ENCODE data around the gene CDC40.

Gene CDC40

GRCh38 chr6:110198561-110198960 lies 18.3 kb downstream of the CDC40 start:
- H4K20me1 ChIP-seq (ENCODE audit: insufficient read depth, low read length) = no peaks in the 10 kb centered on the region
- H3K4me3 ChIP-seq (ENCODE audit: low read depth, low read length, poor library complexity, severe bottlenecking) = no peak overlapping the region
- H3K4me1 ChIP-seq (ENCODE audit: insufficient read depth, low read length, severe bottlenecking) = peaks cover 14% of the 10 kb centered on the region
- no peaks in the 10 kb centered on the region for H3F3A ChIP-seq (ENCODE audit: insufficient read depth, low read length)
- H3K36me3 ChIP-seq (ENCODE audit: insufficient read depth, low read length) = peaks cover 39% of the 10 kb centered on the region
- no peaks in the 10 kb centered on the region for H3K27me3 ChIP-seq (ENCODE audit: insufficient read depth, low read length)
- H2AFZ ChIP-seq (ENCODE audit: low read length) = no peak overlapping the region
- no peak overlapping the region for H3K27ac ChIP-seq (ENCODE audit: low read depth, low read length, poor library complexity, severe bottlenecking)
- no peaks in the 10 kb centered on the region for H3K9me2 ChIP-seq (ENCODE audit: low read depth, low read length)
- TF ChIP-seq EZH2 (IDR thresholded peaks at IDR 0.05; ENCODE audit: borderline replicate concordance, low read length) = no peak
- no peak for TF ChIP-seq CTCF (IDR thresholded peaks at IDR 0.05; ENCODE audit: low read length)
- peaks cover 31% of the 10 kb centered on the region for H3K79me2 ChIP-seq (ENCODE audit: insufficient read depth, low read length)
- H3K4me2 ChIP-seq (ENCODE audit: low read length) = no peak overlapping the region
- H3K9me3 ChIP-seq (ENCODE audit: low read length) = no peaks in the 10 kb centered on the region
- H3K9ac ChIP-seq (ENCODE audit: low read length) = no peak overlapping the region

- no peaks in the 10 kb centered on the region for H3K27me3 ChIP-seq (ENCODE audit: insufficient read depth, low read length)
- no peaks in the 10 kb centered on the region for H4K20me1 ChIP-seq (ENCODE audit: insufficient read depth, low read length)
- H3F3A ChIP-seq (ENCODE audit: insufficient read depth, low read length) = no peaks in the 10 kb centered on the region
- no peak overlapping the region for H3K9ac ChIP-seq (ENCODE audit: low read length)
- no peak overlapping the region for H3K4me3 ChIP-seq (ENCODE audit: low read depth, low read length, poor library complexity, severe bottlenecking)
- H3K27ac ChIP-seq (ENCODE audit: low read depth, low read length, poor library complexity, severe bottlenecking) = no peak overlapping the region
- H3K9me2 ChIP-seq (ENCODE audit: low read depth, low read length) = no peaks in the 10 kb centered on the region
- TF ChIP-seq EZH2 (IDR thresholded peaks at IDR 0.05; ENCODE audit: borderline replicate concordance, low read length) (no peak), CTCF (IDR thresholded peaks at IDR 0.05; ENCODE audit: low read length) (no peak)
- H3K4me2 ChIP-seq (ENCODE audit: low read length) = no peak overlapping the region
- H3K4me1 ChIP-seq (ENCODE audit: insufficient read depth, low read length, severe bottlenecking) = peaks cover 37% of the 10 kb centered on the region
- no peak overlapping the region for H2AFZ ChIP-seq (ENCODE audit: low read length)
- H3K79me2 ChIP-seq (ENCODE audit: insufficient read depth, low read length) = peaks cover 24% of the 10 kb centered on the region
- H3K9me3 ChIP-seq (ENCODE audit: low read length) = no peaks in the 10 kb centered on the region
- H3K36me3 ChIP-seq (ENCODE audit: insufficient read depth, low read length) = peaks cover 19% of the 10 kb centered on the region
Measured at GRCh38 chr6:110201151-110201884, 21.1 kb downstream of the CDC40 start.

GRCh38 chr6:110207652-110208051 lies 27.4 kb downstream of the CDC40 start:
- Histone ChIP-seq H3K36me3 (ENCODE audit: insufficient read depth, low read length) (peaks cover 39% of the 10 kb centered on the region), H3K4me1 (ENCODE audit: insufficient read depth, low read length, severe bottlenecking) (peaks cover 34% of the 10 kb centered on the region)

More at GRCh38 chr6:110207652-110208051, 27.4 kb downstream of the CDC40 start:
- TF ChIP-seq CTCF (IDR thresholded peaks at IDR 0.05; ENCODE audit: low read length) = no peak
- TF ChIP-seq EZH2 (IDR thresholded peaks at IDR 0.05; ENCODE audit: borderline replicate concordance, low read length) = no peak
- H3F3A ChIP-seq (ENCODE audit: insufficient read depth, low read length) = no peaks in the 10 kb centered on the region
- no peak overlapping the region for H3K27ac ChIP-seq (ENCODE audit: low read depth, low read length, poor library complexity, severe bottlenecking)
- no peaks in the 10 kb centered on the region for H3K79me2 ChIP-seq (ENCODE audit: insufficient read depth, low read length)
- H3K9me3 ChIP-seq (ENCODE audit: low read length) = no peaks in the 10 kb centered on the region
- no peak overlapping the region for H3K4me3 ChIP-seq (ENCODE audit: low read depth, low read length, poor library complexity, severe bottlenecking)
- H3K4me2 ChIP-seq (ENCODE audit: low read length) = no peak overlapping the region
- no peak overlapping the region for H3K9ac ChIP-seq (ENCODE audit: low read length)
- no peaks in the 10 kb centered on the region for H4K20me1 ChIP-seq (ENCODE audit: insufficient read depth, low read length)
- no peak overlapping the region for H2AFZ ChIP-seq (ENCODE audit: low read length)
- no peaks in the 10 kb centered on the region for H3K27me3 ChIP-seq (ENCODE audit: insufficient read depth, low read length)
- no peaks in the 10 kb centered on the region for H3K9me2 ChIP-seq (ENCODE audit: low read depth, low read length)
